Measurements from ENCODE around the gene FANCE.

FANCE gene

DNA sequence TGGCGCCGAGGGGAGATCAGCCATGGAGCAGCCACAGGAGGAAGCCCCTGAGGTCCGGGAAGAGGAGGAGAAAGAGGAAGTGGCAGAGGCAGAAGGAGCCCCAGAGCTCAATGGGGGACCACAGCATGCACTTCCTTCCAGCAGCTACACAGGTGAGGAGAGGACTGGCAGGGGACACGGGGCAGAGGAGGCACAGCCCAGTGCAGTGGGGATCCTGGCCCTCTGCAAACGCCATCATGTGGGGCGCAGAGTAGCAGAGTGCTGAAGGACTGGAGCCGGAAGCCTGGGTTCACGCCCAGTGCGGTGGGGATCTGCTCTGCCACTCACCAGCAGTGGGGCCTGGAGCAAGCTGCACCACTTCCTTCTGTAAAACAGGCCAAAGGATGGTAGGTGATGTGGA, 41.1 kb upstream of the FANCE start:
- no peak overlapping the region for H3K4me3 ChIP-seq (ENCODE audit: low read length)
- TF ChIP-seq, protein P1, sequence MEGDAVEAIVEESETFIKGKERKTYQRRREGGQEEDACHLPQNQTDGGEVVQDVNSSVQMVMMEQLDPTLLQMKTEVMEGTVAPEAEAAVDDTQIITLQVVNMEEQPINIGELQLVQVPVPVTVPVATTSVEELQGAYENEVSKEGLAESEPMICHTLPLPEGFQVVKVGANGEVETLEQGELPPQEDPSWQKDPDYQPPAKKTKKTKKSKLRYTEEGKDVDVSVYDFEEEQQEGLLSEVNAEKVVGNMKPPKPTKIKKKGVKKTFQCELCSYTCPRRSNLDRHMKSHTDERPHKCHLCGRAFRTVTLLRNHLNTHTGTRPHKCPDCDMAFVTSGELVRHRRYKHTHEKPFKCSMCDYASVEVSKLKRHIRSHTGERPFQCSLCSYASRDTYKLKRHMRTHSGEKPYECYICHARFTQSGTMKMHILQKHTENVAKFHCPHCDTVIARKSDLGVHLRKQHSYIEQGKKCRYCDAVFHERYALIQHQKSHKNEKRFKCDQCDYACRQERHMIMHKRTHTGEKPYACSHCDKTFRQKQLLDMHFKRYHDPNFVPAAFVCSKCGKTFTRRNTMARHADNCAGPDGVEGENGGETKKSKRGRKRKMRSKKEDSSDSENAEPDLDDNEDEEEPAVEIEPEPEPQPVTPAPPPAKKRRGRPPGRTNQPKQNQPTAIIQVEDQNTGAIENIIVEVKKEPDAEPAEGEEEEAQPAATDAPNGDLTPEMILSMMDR (conservative IDR thresholded peaks at IDR 0.05; ENCODE audit: low read depth, low read length) = no peak
- DNase-seq (ENCODE audit: low read depth) = no peak

DNA sequence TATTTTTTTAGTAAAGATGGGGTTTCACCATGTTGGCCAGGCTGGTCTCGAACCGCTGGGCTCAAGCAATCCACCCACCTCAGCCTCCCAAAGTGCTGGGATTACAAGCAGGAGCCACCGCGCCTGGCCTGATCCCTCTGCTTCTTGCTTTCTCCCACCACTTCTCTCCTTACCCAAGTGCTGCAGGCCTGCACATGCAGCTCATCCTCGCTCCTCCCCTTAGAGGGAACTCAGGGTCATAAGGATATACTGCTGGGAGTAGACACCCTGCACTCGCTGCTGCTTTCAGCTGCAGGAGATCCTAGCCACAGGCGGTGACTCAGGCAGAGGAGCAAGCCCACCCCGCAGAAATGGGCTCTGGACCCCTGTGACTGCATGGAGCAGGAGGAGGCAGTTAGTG, 40.0 kb upstream of the FANCE start:
- no peak for DNase-seq (ENCODE audit: low read depth)
- TF ChIP-seq, protein P1 (conservative IDR thresholded peaks at IDR 0.05; ENCODE audit: low read depth, low read length) = no peak

DNA sequence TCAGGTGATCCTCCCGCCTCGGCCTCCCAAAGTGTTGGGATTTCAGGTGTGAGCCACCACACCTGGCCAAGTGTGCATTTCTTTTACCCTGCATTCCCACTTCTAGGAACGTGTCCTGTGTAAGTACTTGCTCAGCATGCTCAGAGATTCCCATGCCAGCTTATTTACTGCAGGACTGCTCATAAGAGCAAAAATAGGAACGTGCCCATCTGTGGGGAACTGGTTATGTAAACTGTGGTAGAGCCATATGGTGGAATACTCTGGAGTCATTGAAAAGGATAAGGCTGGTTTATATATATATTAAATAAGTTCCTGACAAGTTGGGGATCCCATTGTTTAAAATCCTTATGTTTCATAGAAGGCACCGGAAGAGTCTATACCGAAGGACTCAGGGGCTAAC, 38.2 kb upstream of the FANCE start:
- TF ChIP-seq, protein P1 (conservative IDR thresholded peaks at IDR 0.05; ENCODE audit: low read depth, low read length) = no peak
- H3K4me3 ChIP-seq (ENCODE audit: low read length) = no peak overlapping the region
- DNase-seq (ENCODE audit: low read depth) = no peak

More for the DNA sequence above, 40.0 kb upstream of the FANCE start:
- no peak overlapping the region for H3K4me3 ChIP-seq (ENCODE audit: low read length)

DNA sequence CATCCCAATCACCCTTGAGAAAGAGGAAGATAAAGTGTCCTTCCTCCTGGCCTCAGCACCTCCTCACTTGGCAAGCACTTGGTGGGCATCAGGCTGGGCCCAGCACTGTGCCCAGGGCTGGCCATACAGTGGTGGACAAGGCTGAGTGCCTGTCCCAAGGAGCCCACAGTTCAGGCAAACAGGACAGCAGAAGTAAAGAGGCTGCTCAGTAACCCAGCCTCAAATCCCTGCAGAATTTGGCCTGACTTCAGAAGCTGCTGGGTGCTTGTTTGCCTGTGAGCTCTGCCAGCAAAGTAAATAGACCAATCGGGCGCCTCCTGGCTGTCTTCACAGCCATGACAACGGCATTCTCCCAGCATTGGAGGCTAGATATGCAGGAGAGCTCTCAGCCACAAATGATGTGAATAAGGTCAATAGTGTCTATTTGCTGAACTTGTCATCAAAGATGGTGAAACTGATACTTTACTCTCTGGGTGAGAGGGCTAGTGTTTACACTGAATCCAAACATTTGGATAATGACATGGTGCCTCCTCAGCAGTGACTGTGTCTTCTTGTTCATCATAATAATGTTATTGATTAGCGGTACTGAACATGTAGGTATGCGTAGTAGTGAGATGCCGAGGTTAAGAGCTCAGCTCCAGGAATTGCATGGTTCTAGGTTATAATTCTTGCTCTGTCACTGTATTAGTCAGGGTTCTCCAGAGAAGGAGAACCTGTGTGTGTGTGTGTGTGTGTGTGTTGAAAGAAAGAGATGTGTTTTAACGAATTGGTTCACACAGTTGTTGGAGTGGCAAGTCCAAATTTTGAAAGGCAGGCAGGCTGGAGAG, 36.9 kb upstream of the FANCE start:
- no peak overlapping the region for H3K4me3 ChIP-seq (ENCODE audit: low read length)
- TF ChIP-seq, protein P1 (conservative IDR thresholded peaks at IDR 0.05; ENCODE audit: low read depth, low read length) = peak; percentile 68
- DNase-seq (ENCODE audit: low read depth) = peak; percentile 67

DNA sequence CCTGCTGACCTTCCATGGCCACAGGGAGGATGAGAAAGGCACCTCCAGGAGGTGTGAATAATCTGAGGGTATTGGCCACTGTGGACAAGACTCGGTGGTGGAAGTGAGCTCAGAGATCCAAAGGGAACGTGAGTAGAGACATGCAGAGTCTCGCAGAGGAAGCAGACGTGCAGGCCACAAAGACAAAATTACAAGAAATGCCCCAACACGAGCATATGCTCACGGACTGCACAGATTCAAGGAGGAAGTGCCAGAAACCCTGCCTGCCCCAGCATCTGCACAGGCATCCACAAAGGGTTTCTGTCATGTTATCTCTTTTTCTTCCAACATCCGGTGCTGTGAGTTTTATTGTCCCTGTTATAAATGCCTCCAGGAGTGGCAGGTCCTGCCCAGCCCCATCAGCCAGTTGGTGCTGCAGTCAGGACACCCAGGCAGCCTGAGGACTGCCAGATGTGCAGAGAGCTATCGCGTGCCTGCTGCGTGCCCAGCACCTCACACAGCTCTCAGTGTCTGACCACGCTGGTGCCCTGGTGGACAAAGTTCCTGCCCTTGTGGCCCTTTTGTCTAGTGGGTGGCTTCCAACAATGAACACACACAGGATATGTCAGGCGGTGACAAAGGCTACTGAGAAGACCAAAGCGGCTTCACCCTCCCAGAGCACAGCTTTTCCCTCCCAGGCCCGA, 34.0 kb upstream of the FANCE start:
- TF ChIP-seq, protein P1 (conservative IDR thresholded peaks at IDR 0.05; ENCODE audit: low read depth, low read length) = no peak
- H3K4me3 ChIP-seq (ENCODE audit: low read length) = no peak overlapping the region
- DNase-seq (ENCODE audit: low read depth) = no peak

DNA sequence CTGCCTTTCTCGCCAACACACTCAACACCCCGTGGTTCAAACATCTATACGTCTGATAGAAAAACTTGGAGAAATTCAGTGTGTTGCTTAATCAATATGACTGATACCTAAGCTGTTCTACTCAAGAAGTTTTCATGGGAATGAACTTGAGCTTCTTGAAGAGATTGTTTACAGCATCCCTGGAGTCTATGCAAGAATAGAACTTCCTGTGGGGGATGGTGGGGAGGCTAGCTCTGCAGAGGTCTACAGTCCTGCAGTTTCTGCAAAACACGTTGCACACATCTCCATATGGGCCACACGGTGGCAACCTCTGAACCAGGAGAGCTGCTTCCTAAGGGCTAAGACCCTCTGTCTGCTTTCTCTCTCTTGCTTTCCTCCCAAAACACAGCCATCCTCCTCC, 32.7 kb upstream of the FANCE start:
- TF ChIP-seq, protein P1 (conservative IDR thresholded peaks at IDR 0.05; ENCODE audit: low read depth, low read length) = peak; percentile 32
- no peak for DNase-seq (ENCODE audit: low read depth)
- H3K4me3 ChIP-seq (ENCODE audit: low read length) = no peak overlapping the region

Data from retinal pigment epithelial cell (primary cell).